H1 (cell line): ENCODE results near the gene ME3. TPM values are rescaled to one million over a fixed set of nuclear protein-coding genes. Genes with fewer than 3 reads are reported as not detected.

Experiments used
- CTCF ChIA-PET: fragments of 300-600 bp; sonication (Branson Sonifier 250); formaldehyde crosslinking; loops from one replicate; lab custom pipeline; 2021; ENCODE audit not compliant: partially characterized antibody; lab: Charles Lee
- POLR2A ChIA-PET: fragments of 300-600 bp; sonication (Branson Sonifier 250); formaldehyde crosslinking; loops from one replicate; lab custom pipeline; 2021; ENCODE audit warnings: inconsistent platforms; ENCODE audit not compliant: partially characterized antibody; lab: Charles Lee
- DNase-seq, 2 experiments: peaks; one replicate each; pipeline versions ENCODE4 v3.0.0 to v3.0.0-alpha.2; 2010 to 2022; ENCODE audit warnings: low spot score in 2 of 2, low read depth in 1 of 2, mixed read lengths in 1 of 2
- FAIRE-seq: peaks from 2 replicates; lab custom pipeline; 2011; peaks lifted over from hg19 to GRCh38; lab: Jason Lieb, UNC
- H2AFZ ChIP-seq: 2 replicates; pipeline ENCODE4 v1.8.1; 2012; ENCODE audit warnings: low read length, inconsistent platforms
- H2AK5ac ChIP-seq: 2 replicates; pipeline ENCODE4 v1.6.1; 2013; ENCODE audit warnings: low read depth, low read length
- H2BK120ac ChIP-seq: replicated peaks from 2 replicates; pipeline ENCODE3; 2013; ENCODE audit warnings: low read depth, low read length, inconsistent platforms
- H2BK12ac ChIP-seq: 2 replicates; pipeline ENCODE4 v1.6.1; 2013; ENCODE audit warnings: low read depth, low read length
- H2BK15ac ChIP-seq: 2 replicates; pipeline ENCODE4 v1.6.1; 2013; ENCODE audit warnings: low read length
- H2BK20ac ChIP-seq: 2 replicates; pipeline ENCODE4 v1.6.1; 2013; ENCODE audit warnings: low read length
- H2BK5ac ChIP-seq: 2 replicates; pipeline ENCODE4 v1.6.1; 2013; ENCODE audit warnings: low read depth, low read length
- H3K14ac ChIP-seq: 2 replicates; pipeline ENCODE4 v1.6.1; 2013; ENCODE audit warnings: inconsistent platforms; ENCODE audit not compliant: insufficient read length
- H3K18ac ChIP-seq: 2 replicates; pipeline ENCODE4 v1.6.1; 2013; ENCODE audit warnings: low read length; ENCODE audit errors: extremely low read depth
- H3K23ac ChIP-seq: 2 replicates; pipeline ENCODE4 v1.6.1; 2013; ENCODE audit warnings: inconsistent platforms; ENCODE audit not compliant: insufficient read length
- H3K23me2 ChIP-seq: 2 replicates; pipeline ENCODE4 v1.6.1; 2013; ENCODE audit warnings: low read depth, low read length
- H3K27ac ChIP-seq: 2 replicates; pipeline ENCODE4 v1.6.1; 2011; ENCODE audit warnings: low read depth, low read length, inconsistent platforms
- H3K27me3 ChIP-seq, 4 experiments: replicated peaks in 1 of 4; 1 replicate in 1 of 4; 2 replicates in 3 of 4; pipeline versions ENCODE4 v1.6.1 to v1.8.1; 2011 to 2013; ENCODE audit warnings: low read length in 3 of 4, mild to moderate bottlenecking in 3 of 4, inconsistent platforms in 2 of 4, mixed read lengths in 2 of 4, moderate library complexity in 1 of 4; ENCODE audit not compliant: control insufficient read depth in 3 of 4, insufficient read depth in 3 of 4; ENCODE audit errors: extremely low read depth in 1 of 4
- H3K36me3 ChIP-seq, 4 experiments: 2 replicates each; pipeline versions ENCODE4 v1.6.1 to v1.8.1; 2011 to 2013; ENCODE audit warnings: mild to moderate bottlenecking in 4 of 4, low read length in 3 of 4, moderate library complexity in 2 of 4, control low read depth in 1 of 4, inconsistent platforms in 1 of 4; ENCODE audit not compliant: insufficient read depth in 4 of 4, control insufficient read depth in 2 of 4
- H3K4ac ChIP-seq: replicated peaks from 2 replicates; pipeline ENCODE3; 2013; ENCODE audit warnings: low read length, low read depth, mixed read lengths, inconsistent platforms; ENCODE audit not compliant: insufficient read length
- H3K4me1 ChIP-seq, 4 experiments: replicated peaks in 1 of 4; 1 replicate in 1 of 4; 2 replicates in 3 of 4; pipeline versions ENCODE4 v1.6.1 to v1.8.1; 2011 to 2013; ENCODE audit warnings: low read length in 3 of 4, inconsistent platforms in 2 of 4, mixed read lengths in 1 of 4; ENCODE audit not compliant: insufficient read depth in 4 of 4, control insufficient read depth in 3 of 4
- H3K4me2 ChIP-seq, 2 experiments: 2 replicates each; pipeline versions ENCODE4 v1.6.1 to v1.8.1; 2011 to 2013; ENCODE audit warnings: low read depth in 2 of 2, low read length in 2 of 2, control low read depth in 1 of 2, inconsistent platforms in 1 of 2, mild to moderate bottlenecking in 1 of 2; ENCODE audit not compliant: insufficient read depth in 1 of 2
- H3K4me3 ChIP-seq, 4 experiments: fragments of 200-600, 300-600 bp in 1 of 4; sonication (generic), shearing (Covaris generic), sonication (Bioruptor Twin) in 1 of 4; 2 replicates each; pipeline versions ENCODE4 v1.5.1 to v1.8.1; 2011 to 2016; ENCODE audit warnings: low read length in 4 of 4, low read depth in 3 of 4, control low read depth in 2 of 4, inconsistent platforms in 2 of 4, mild to moderate bottlenecking in 2 of 4, mixed read lengths in 1 of 4, moderate library complexity in 1 of 4; ENCODE audit not compliant: insufficient read depth in 2 of 4; ENCODE audit errors: extremely low read depth in 1 of 4
- H3K56ac ChIP-seq: replicated peaks from 2 replicates; pipeline ENCODE3; 2013; ENCODE audit warnings: low read depth, mild to moderate bottlenecking, mixed read lengths, low read length, inconsistent platforms; ENCODE audit not compliant: insufficient read length
- H3K79me1 ChIP-seq: 2 replicates; pipeline ENCODE4 v1.6.1; 2013; ENCODE audit warnings: low read depth, low read length, control low read depth
- H3K79me2 ChIP-seq, 2 experiments: 2 replicates each; pipeline versions ENCODE4 v1.6.1 to v1.8.1; 2012 to 2013; ENCODE audit warnings: low read length in 2 of 2, mild to moderate bottlenecking in 2 of 2, inconsistent platforms in 1 of 2; ENCODE audit not compliant: insufficient read depth in 2 of 2, control insufficient read depth in 1 of 2
- H3K9ac ChIP-seq, 4 experiments: replicated peaks in 1 of 4; 1 replicate in 1 of 4; 2 replicates in 3 of 4; pipeline versions ENCODE4 v1.6.1 to v1.8.1; 2011 to 2013; ENCODE audit warnings: low read depth in 3 of 4, low read length in 3 of 4, control low read depth in 2 of 4, mild to moderate bottlenecking in 2 of 4, moderate library complexity in 2 of 4, inconsistent platforms in 1 of 4; ENCODE audit errors: extremely low read depth in 1 of 4
- H3K9me3 ChIP-seq, 2 experiments: 2 replicates each; pipeline versions ENCODE4 v1.6.1 to v1.8.1; 2012 to 2013; ENCODE audit warnings: mild to moderate bottlenecking in 2 of 2, moderate library complexity in 2 of 2, control low read depth in 1 of 2, inconsistent platforms in 1 of 2, low read depth in 1 of 2, low read length in 1 of 2, mixed read lengths in 1 of 2; ENCODE audit not compliant: insufficient read depth in 2 of 2
- H4K20me1 ChIP-seq, 2 experiments: replicated peaks in 1 of 2; 2 replicates each; pipeline versions ENCODE3 to v1.8.1; 2011 to 2013; ENCODE audit warnings: inconsistent platforms in 2 of 2, low read length in 2 of 2, mild to moderate bottlenecking in 1 of 2; ENCODE audit not compliant: insufficient read depth in 2 of 2, control insufficient read depth in 1 of 2
- H4K5ac ChIP-seq: 2 replicates; pipeline ENCODE4 v1.6.1; 2013; ENCODE audit warnings: low read length, low read depth, mixed read lengths, inconsistent platforms; ENCODE audit not compliant: insufficient read length
- H4K8ac ChIP-seq: 2 replicates; pipeline ENCODE4 v1.8.0; 2013; ENCODE audit warnings: mild to moderate bottlenecking, moderate library complexity, low read length, inconsistent platforms; ENCODE audit not compliant: insufficient read depth; ENCODE audit errors: extremely low read depth
- H4K91ac ChIP-seq: replicated peaks from 2 replicates; pipeline ENCODE3; 2013; ENCODE audit warnings: low read length, mixed read lengths, inconsistent platforms; ENCODE audit not compliant: insufficient read length
- CHD1 ChIP-seq: IDR thresholded peaks from 2 replicates; pipeline ENCODE4 v1.6.1; 2012; ENCODE audit warnings: low read depth, low read length, improper control_type of control experiment
- CHD2 ChIP-seq: IDR thresholded peaks from 2 replicates; pipeline ENCODE4 v1.6.1; 2012; ENCODE audit warnings: low read length, improper control_type of control experiment
- CTBP2 ChIP-seq: IDR thresholded peaks from 2 replicates; pipeline ENCODE4 v1.7.0; 2011; ENCODE audit warnings: borderline replicate concordance, mild to moderate bottlenecking, moderate library complexity, mixed read lengths, low read length; ENCODE audit not compliant: insufficient read depth, insufficient read length
- EGR1 ChIP-seq: IDR thresholded peaks from 2 replicates; pipeline ENCODE4 v1.6.1; 2011; ENCODE audit warnings: low read depth, low read length, borderline replicate concordance
- EP300 ChIP-seq, 2 experiments: IDR thresholded peaks; 1 replicate in 1 of 2; 2 replicates in 1 of 2; pipeline ENCODE4 v1.6.1; 2011 to 2012; ENCODE audit warnings: low read depth in 2 of 2, low read length in 2 of 2, mild to moderate bottlenecking in 2 of 2, borderline replicate concordance in 1 of 2, inconsistent platforms in 1 of 2, moderate library complexity in 1 of 2
- EZH2 ChIP-seq: fragments of 200-600 bp; sonication (generic); IDR thresholded peaks from 2 replicates; pipeline ENCODE4 v1.7.1; 2012; ENCODE audit warnings: low read depth, mild to moderate bottlenecking, moderate library complexity, low read length, inconsistent platforms; ENCODE audit not compliant: severe bottlenecking
- GABPA ChIP-seq: IDR thresholded peaks from 2 replicates; pipeline ENCODE4 v1.6.1; 2011; ENCODE audit warnings: mild to moderate bottlenecking, low read length, moderate library complexity, borderline replicate concordance; ENCODE audit not compliant: insufficient read depth
- JUND ChIP-seq: IDR thresholded peaks from 2 replicates; pipeline ENCODE4 v1.6.1; 2011; ENCODE audit warnings: mild to moderate bottlenecking, improper control_type of control experiment, low read length
- NANOG ChIP-seq: IDR thresholded peaks from 2 replicates; pipeline ENCODE4 v1.6.1; 2011; ENCODE audit warnings: low read length, low read depth, mild to moderate bottlenecking, inconsistent platforms; ENCODE audit not compliant: insufficient read depth, poor library complexity, severe bottlenecking
- POLR2AphosphoS5 ChIP-seq: IDR thresholded peaks from 2 replicates; pipeline ENCODE4 v1.6.1; 2011; ENCODE audit warnings: low read depth, low read length
- RBBP5 ChIP-seq: IDR thresholded peaks from 2 replicates; pipeline ENCODE4 v1.7.1; 2012; ENCODE audit warnings: low read depth, mild to moderate bottlenecking, inconsistent platforms, low read length, moderate library complexity, borderline replicate concordance
- TAF1 ChIP-seq: IDR thresholded peaks from 2 replicates; pipeline ENCODE4 v1.6.1; 2011; ENCODE audit warnings: mild to moderate bottlenecking, low read depth, low read length
- ZNF274 ChIP-seq: IDR thresholded peaks from 2 replicates; pipeline ENCODE4 v1.7.0; 2012; ENCODE audit warnings: low read length, borderline replicate concordance; ENCODE audit errors: extremely low read depth
- WGBS, 2 experiments: shearing (Covaris generic) in 1 of 2; methylation state at CpG; one replicate each; pipeline versions ENCODE4 v1.1.6 to v1.1.7; 2013 to 2015; ENCODE audit warnings: low lambda C conversion rate in 2 of 2, mixed read lengths in 2 of 2, inconsistent platforms in 1 of 2, low coverage in 1 of 2, missing lambda C conversion rate in 1 of 2; ENCODE audit not compliant: insufficient replicate concordance in 2 of 2, insufficient coverage in 1 of 2, insufficient read length in 1 of 2; ENCODE audit errors: extremely low coverage in 1 of 2, missing lambda C conversion rate in 1 of 2; 5-methylcytosine and 5-hydroxymethylcytosine counted together
- polyA plus RNA-seq, 7 experiments: library from polyadenylated mRNA; depleted of rRNA in 3 of 7; stranded (reverse) in 5 of 7; unstranded in 2 of 7; fragments of >200 nt in 5 of 7; fragments of 200-250 nt in 2 of 7; gene quantifications; 1 replicate in 5 of 7; 2 replicates in 1 of 7; 4 replicates in 1 of 7; pipeline versions ENCODE4 v1.2.1 to v1.2.3, GENCODE V29; 2011 to 2013; ENCODE audit warnings: missing spikeins in 2 of 7, mixed read lengths in 2 of 7
- total RNA-seq: library from RNA; stranded (reverse); fragmentation: NEBNext Ultra II Directional; extraction: Animal tissue kit (Norgen Biotek cat#: 25700); gene quantifications from 2 replicates; pipeline ENCODE4 v1.2.1, GENCODE V29; 2021
- TF ChIP-seq, protein P1 (sequence below): IDR thresholded peaks from 2 replicates; pipeline ENCODE4 v1.6.1; 2011; ENCODE audit warnings: low read depth, mild to moderate bottlenecking, low read length; ENCODE audit not compliant: insufficient read depth

Gene ME3
- total and polyA plus RNA-seq, 2 of the 8 experiments (the other 6 are each of a cell fraction or from before 2014, with no cell fraction given), result 1.5 to 2.8 TPM

GRCh38 chr11:86440305-86440716, 232.1 kb downstream of the ME3 start:
- Histone ChIP-seq H3K4me3 (no peak overlapping the region), H2AFZ (no peak overlapping the region), H2BK120ac (no peak overlapping the region), H2BK15ac (no peak overlapping the region), H4K5ac (no peak overlapping the region), H4K8ac (no peak overlapping the region), H3K14ac (no peak overlapping the region), H3K18ac (no peak overlapping the region), H3K23ac (no peak overlapping the region), H2BK20ac (no peak overlapping the region), H2AK5ac (no peak overlapping the region), H3K56ac (no peak overlapping the region), H3K9me3 (no peaks in the 10 kb centered on the region), H3K9ac (no peak overlapping the region), H2BK12ac (no peak overlapping the region), H2BK5ac (no peak overlapping the region), H3K4me2 (no peak overlapping the region), H3K23me2 (no peaks in the 10 kb centered on the region), H3K27ac (no peak overlapping the region), H4K91ac (no peak overlapping the region), H3K36me3 (no peaks in the 10 kb centered on the region), H3K79me2 (no peaks in the 10 kb centered on the region), H3K79me1 (no peaks in the 10 kb centered on the region), H3K27me3 (no peaks in the 10 kb centered on the region; a peak in 1 of 7 replicates), H3K4me1 (no peaks in the 10 kb centered on the region), H4K20me1 (no peaks in the 10 kb centered on the region), H3K4ac (no peak overlapping the region)
- FAIRE-seq (no peak), DNase-seq (no peak)
- 96% methylated on average over 3 of the region's 3 CpGs; no CpG with 5 or more reads in 1 of the 2 experiments for WGBS, 2 experiments
- ChIA-PET CTCF (interaction anchor here (0.9 to 2.4 kb wide), 3 partner anchors 17 to 169 kb away, joined by 3 to 6 read pairs (median 5); no protein-coding TSS in a partner anchor), POLR2A (no interaction called here)
- TF ChIP-seq, protein P1, sequence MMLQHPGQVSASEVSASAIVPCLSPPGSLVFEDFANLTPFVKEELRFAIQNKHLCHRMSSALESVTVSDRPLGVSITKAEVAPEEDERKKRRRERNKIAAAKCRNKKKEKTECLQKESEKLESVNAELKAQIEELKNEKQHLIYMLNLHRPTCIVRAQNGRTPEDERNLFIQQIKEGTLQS, result no peak
- TF ChIP-seq POLR2AphosphoS5 (no peak), TAF1 (no peak), EGR1 (no peak), CHD1 (no peak), EP300 (IDR thresholded peaks at IDR 0.05; ENCODE audit: borderline replicate concordance in 1 of 2, low read depth in 2 of 2, low read length in 2 of 2) (no peak), ZNF274 (no peak), CTBP2 (no peak), JUND (no peak), EZH2 (no peak), RBBP5 (no peak), GABPA (no peak), NANOG (no peak), CHD2 (no peak)
